K562 (cell line): Measurements from ENCODE around the gene HINT2. TPM values are rescaled to one million over a fixed set of nuclear protein-coding genes. Genes with fewer than 3 reads are reported as not detected.

Experiments used
- ATAC-seq: fragments of 200-7000 bp; cut with Tn5 transposase; 3 replicates; pipeline ENCODE4 v1.9.1; 2020; ENCODE audit warnings: moderate library complexity
- BruUV-seq: library from RNA; stranded (reverse); fragments of 400-500 nt; replicated peaks from 2 replicates; lab custom pipeline; 2021; lab: Mats Ljungman, UMichigan
- CTCF ChIA-PET: fragments of 300-600 bp; formaldehyde crosslinking; extraction: SDS; loops from one replicate; lab custom pipeline; 2021; ENCODE audit warnings: low intra/inter-chr PET ratio; lab: Yijun Ruan, JAX
- POLR2A ChIA-PET: fragments of 300-600, 350-650 bp; sonication (Branson Sonifier 250); formaldehyde crosslinking; extraction: SDS; loops from one replicate; lab custom pipeline; 2021; ENCODE audit warnings: antibody characterized with exemption, inconsistent platforms; lab: Yijun Ruan, JAX
- DNase-seq, 4 experiments: peaks; one replicate each; pipeline versions ENCODE4 v3.0.0 to v3.0.0-alpha.2; 2011 to 2018; ENCODE audit warnings: low spot score in 3 of 4, mixed read lengths in 3 of 4; ENCODE audit errors: extremely low read depth in 1 of 4
- FAIRE-seq: peaks from 2 replicates; lab custom pipeline; 2011; peaks lifted over from hg19 to GRCh38; lab: Jason Lieb, UNC
- H2AFZ ChIP-seq: 2 replicates; pipeline ENCODE4 v1.6.0; 2011; ENCODE audit warnings: low read depth, low read length, control low read depth, inconsistent platforms
- H3K27ac ChIP-seq: fragments of 200-600 bp; 3 replicates; pipeline ENCODE4 v1.8.0; 2011; ENCODE audit warnings: low read depth, mild to moderate bottlenecking, control low read depth, inconsistent platforms, low read length, moderate library complexity, mixed read lengths; ENCODE audit errors: extremely low read depth
- H3K27me3 ChIP-seq, 2 experiments: fragments of 300-600 bp in 1 of 2; 2 replicates in 1 of 2; 3 replicates in 1 of 2; pipeline versions ENCODE4 v1.6.0 to v1.8.0; 2011; ENCODE audit warnings: inconsistent platforms in 2 of 2, low read length in 2 of 2, mild to moderate bottlenecking in 1 of 2, mixed read lengths in 1 of 2, moderate library complexity in 1 of 2; ENCODE audit not compliant: control insufficient read depth in 2 of 2, insufficient read depth in 2 of 2
- H3K36me3 ChIP-seq: fragments of 300-600 bp; 3 replicates; pipeline ENCODE4 v1.8.0; 2011; ENCODE audit warnings: mild to moderate bottlenecking, low read length, inconsistent platforms; ENCODE audit not compliant: control insufficient read depth, insufficient read depth
- H3K4me1 ChIP-seq, 2 experiments: fragments of 200-600 bp in 1 of 2; replicated peaks in 1 of 2; 2 replicates in 1 of 2; 3 replicates in 1 of 2; pipeline versions ENCODE4 v1.5.1 to v1.8.0; 2011; ENCODE audit warnings: inconsistent platforms in 2 of 2, low read length in 2 of 2, mild to moderate bottlenecking in 1 of 2, mixed read lengths in 1 of 2, moderate library complexity in 1 of 2; ENCODE audit not compliant: control insufficient read depth in 2 of 2, insufficient read depth in 2 of 2
- H3K4me2 ChIP-seq: 2 replicates; pipeline ENCODE4 v1.6.1; 2011; ENCODE audit warnings: low read length, control low read depth, inconsistent platforms, mixed read lengths; ENCODE audit not compliant: insufficient read depth
- H3K4me3 ChIP-seq: fragments of 200-600 bp; sonication (generic), shearing (Covaris generic); 2 replicates; pipeline ENCODE4 v1.5.1; 2016; ENCODE audit warnings: control low read depth, inconsistent platforms
- H3K79me2 ChIP-seq: fragments of 200-600 bp; 3 replicates; pipeline ENCODE4 v1.8.0; 2011; ENCODE audit warnings: low read length, inconsistent platforms; ENCODE audit not compliant: control insufficient read depth, insufficient read depth
- H3K9ac ChIP-seq, 2 experiments: 2 replicates each; pipeline versions ENCODE4 v1.6.0 to v1.6.1; 2011; ENCODE audit warnings: low read depth in 2 of 2, low read length in 2 of 2, control low read depth in 1 of 2, inconsistent platforms in 1 of 2, mild to moderate bottlenecking in 1 of 2, mixed read lengths in 1 of 2; ENCODE audit not compliant: insufficient read depth in 1 of 2
- H3K9me1 ChIP-seq: one replicate; pipeline ENCODE4 v1.6.0; 2011; ENCODE audit warnings: inconsistent platforms, mild to moderate bottlenecking, low read length, moderate library complexity; ENCODE audit not compliant: control insufficient read depth, insufficient read depth
- H3K9me3 ChIP-seq: replicated peaks from 2 replicates; pipeline ENCODE4 v1.5.1; 2011; ENCODE audit warnings: low read depth, low read length, inconsistent platforms; ENCODE audit not compliant: control insufficient read depth, insufficient read depth
- H4K20me1 ChIP-seq: replicated peaks from 2 replicates; pipeline ENCODE4 v1.6.1; 2011; ENCODE audit warnings: low read length, inconsistent platforms, mixed read lengths; ENCODE audit not compliant: control insufficient read depth, insufficient read depth
- CHCHD3 ChIP-seq: fragments of 250-450 bp; sonication (Bioruptor Pico); IDR thresholded peaks from 2 replicates; pipeline ENCODE4 v2.1.2; 2022; ENCODE audit warnings: mild to moderate bottlenecking
- FOXP1 ChIP-seq: sonication (generic); formaldehyde crosslinking; IDR thresholded peaks from 2 replicates; pipeline ENCODE4 v1.8.0; 2022; ENCODE audit warnings: mild to moderate bottlenecking, missing genetic modification reagents
- KAT7 ChIP-seq: sonication (generic); formaldehyde crosslinking; IDR thresholded peaks from 2 replicates; pipeline ENCODE4 v1.8.0; 2022; ENCODE audit warnings: missing genetic modification reagents, mild to moderate bottlenecking, borderline replicate concordance
- RBM25 ChIP-seq: fragments of 200-400 bp; formaldehyde crosslinking; IDR thresholded peaks from 2 replicates; pipeline ENCODE4 v1.6.1; 2018; ENCODE audit warnings: low read length, low read depth, moderate library complexity; ENCODE audit not compliant: severe bottlenecking
- ZNF146 ChIP-seq: IDR thresholded peaks from one replicate; pipeline ENCODE4 v1.6.1; 2018; ENCODE audit warnings: missing compliant biosample characterization; ENCODE audit not compliant: unreplicated experiment
- in situ Hi-C: fragments of 300-500 bp; cut with MboI; formaldehyde crosslinking; loops from 4 replicates; pipeline ENCODE4 v1.15.0; 2018; ENCODE audit warnings: inconsistent platforms, mixed read lengths
- intact Hi-C: fragments of 100-400 bp; cut with micrococcal nuclease; formaldehyde crosslinking; loops from 2 replicates; pipeline ENCODE4 v1.14.2; 2022
- polyA plus RNA-seq, 8 experiments: library from polyadenylated mRNA; depleted of rRNA in 4 of 8; stranded (reverse) in 5 of 8; unstranded in 3 of 8; fragments of >200 nt; fragmentation: Nextera tagmentation in 2 of 8; fragmentation: Illumina TruSeq in 1 of 8; extraction: Ambion mirVana in 2 of 8; extraction: Trizol in 1 of 8; gene quantifications; 2 replicates each; pipeline versions ENCODE4 v1.2.1 to v1.2.3, GENCODE V29; 2011 to 2014; ENCODE audit warnings: inconsistent platforms in 1 of 8, missing spikeins in 1 of 8
- total RNA-seq, 7 experiments: library from RNA; depleted of rRNA in 6 of 7; stranded (reverse); fragments of >200 nt in 6 of 7; fragmentation: Illumina TruSeq in 2 of 7; extraction: Trizol in 2 of 7; gene quantifications; 2 replicates each; pipeline versions ENCODE4 v1.2.1 to v1.2.3, GENCODE V29; 2011 to 2021; ENCODE audit warnings: low replicate concordance in 1 of 7
- TF ChIP-seq, protein P1 (sequence below): fragments of 200-600 bp; sonication (generic); IDR thresholded peaks from one replicate; pipeline ENCODE4 v1.6.1; 2012; ENCODE audit warnings: mild to moderate bottlenecking, low read depth, low read length, inconsistent platforms
- TF ChIP-seq, protein P2 (sequence below): sonication (generic); formaldehyde crosslinking; IDR thresholded peaks from 2 replicates; pipeline ENCODE4 v1.8.0; 2023; ENCODE audit warnings: mild to moderate bottlenecking, missing genetic modification reagents

HINT2 gene
- total and polyA plus RNA-seq, 9 of the 15 experiments (the other 6 are each of a cell fraction or from before 2014, with no cell fraction given), result 5.6 to 44.1 (median 27.9) TPM

DNA sequence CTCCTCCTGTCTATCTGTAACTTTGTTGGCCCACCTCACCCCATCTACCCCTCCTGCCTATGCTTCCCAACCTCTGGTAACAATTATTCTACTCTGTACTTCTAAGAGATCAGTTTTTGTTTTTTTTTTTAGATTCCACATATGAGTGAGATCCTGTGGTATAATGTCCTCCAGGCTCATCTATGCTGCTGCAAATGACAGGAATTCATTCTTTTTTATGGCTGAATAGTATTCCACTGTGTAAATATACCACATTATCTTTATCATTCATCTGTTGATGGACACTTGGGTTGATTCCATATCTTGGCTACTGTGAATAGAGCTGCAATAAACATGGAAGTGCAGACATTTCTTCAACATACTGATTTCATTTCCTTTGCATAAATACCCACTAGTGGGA lies 31.4 kb downstream of the HINT2 start:
- peak; percentile 11 for FAIRE-seq
- Histone ChIP-seq H3K27me3 (no peaks in the 10 kb centered on the region), H3K4me3 (no peak overlapping the region), H4K20me1 (no peaks in the 10 kb centered on the region), H3K9ac (no peak overlapping the region), H3K79me2 (no peaks in the 10 kb centered on the region), H3K4me2 (no peak overlapping the region), H2AFZ (no peak overlapping the region), H3K4me1 (no peaks in the 10 kb centered on the region), H3K9me1 (no peaks in the 10 kb centered on the region), H3K36me3 (peaks cover 22% of the 10 kb centered on the region; the same call in 2 of the 3 replicates), H3K27ac (no peak overlapping the region), H3K9me3 (no peaks in the 10 kb centered on the region)
- no peak for DNase-seq
- CTCF ChIA-PET, result no interaction called here
- intact Hi-C loops, result no loop called here
- POLR2A ChIA-PET, result no interaction called here
- no TSS peak for BruUV-seq
- ATAC-seq, result no peak
- in situ Hi-C loops, result no loop called here
- TF ChIP-seq RBM25, result peak; percentile 44
- no peak for TF ChIP-seq KAT7 (CRISPR knock-in tag)
- TF ChIP-seq ZNF146 (CRISPR knock-in tag), result peak; percentile 63
- no peak for TF ChIP-seq FOXP1 (CRISPR knock-in tag)
- TF ChIP-seq, protein P1, sequence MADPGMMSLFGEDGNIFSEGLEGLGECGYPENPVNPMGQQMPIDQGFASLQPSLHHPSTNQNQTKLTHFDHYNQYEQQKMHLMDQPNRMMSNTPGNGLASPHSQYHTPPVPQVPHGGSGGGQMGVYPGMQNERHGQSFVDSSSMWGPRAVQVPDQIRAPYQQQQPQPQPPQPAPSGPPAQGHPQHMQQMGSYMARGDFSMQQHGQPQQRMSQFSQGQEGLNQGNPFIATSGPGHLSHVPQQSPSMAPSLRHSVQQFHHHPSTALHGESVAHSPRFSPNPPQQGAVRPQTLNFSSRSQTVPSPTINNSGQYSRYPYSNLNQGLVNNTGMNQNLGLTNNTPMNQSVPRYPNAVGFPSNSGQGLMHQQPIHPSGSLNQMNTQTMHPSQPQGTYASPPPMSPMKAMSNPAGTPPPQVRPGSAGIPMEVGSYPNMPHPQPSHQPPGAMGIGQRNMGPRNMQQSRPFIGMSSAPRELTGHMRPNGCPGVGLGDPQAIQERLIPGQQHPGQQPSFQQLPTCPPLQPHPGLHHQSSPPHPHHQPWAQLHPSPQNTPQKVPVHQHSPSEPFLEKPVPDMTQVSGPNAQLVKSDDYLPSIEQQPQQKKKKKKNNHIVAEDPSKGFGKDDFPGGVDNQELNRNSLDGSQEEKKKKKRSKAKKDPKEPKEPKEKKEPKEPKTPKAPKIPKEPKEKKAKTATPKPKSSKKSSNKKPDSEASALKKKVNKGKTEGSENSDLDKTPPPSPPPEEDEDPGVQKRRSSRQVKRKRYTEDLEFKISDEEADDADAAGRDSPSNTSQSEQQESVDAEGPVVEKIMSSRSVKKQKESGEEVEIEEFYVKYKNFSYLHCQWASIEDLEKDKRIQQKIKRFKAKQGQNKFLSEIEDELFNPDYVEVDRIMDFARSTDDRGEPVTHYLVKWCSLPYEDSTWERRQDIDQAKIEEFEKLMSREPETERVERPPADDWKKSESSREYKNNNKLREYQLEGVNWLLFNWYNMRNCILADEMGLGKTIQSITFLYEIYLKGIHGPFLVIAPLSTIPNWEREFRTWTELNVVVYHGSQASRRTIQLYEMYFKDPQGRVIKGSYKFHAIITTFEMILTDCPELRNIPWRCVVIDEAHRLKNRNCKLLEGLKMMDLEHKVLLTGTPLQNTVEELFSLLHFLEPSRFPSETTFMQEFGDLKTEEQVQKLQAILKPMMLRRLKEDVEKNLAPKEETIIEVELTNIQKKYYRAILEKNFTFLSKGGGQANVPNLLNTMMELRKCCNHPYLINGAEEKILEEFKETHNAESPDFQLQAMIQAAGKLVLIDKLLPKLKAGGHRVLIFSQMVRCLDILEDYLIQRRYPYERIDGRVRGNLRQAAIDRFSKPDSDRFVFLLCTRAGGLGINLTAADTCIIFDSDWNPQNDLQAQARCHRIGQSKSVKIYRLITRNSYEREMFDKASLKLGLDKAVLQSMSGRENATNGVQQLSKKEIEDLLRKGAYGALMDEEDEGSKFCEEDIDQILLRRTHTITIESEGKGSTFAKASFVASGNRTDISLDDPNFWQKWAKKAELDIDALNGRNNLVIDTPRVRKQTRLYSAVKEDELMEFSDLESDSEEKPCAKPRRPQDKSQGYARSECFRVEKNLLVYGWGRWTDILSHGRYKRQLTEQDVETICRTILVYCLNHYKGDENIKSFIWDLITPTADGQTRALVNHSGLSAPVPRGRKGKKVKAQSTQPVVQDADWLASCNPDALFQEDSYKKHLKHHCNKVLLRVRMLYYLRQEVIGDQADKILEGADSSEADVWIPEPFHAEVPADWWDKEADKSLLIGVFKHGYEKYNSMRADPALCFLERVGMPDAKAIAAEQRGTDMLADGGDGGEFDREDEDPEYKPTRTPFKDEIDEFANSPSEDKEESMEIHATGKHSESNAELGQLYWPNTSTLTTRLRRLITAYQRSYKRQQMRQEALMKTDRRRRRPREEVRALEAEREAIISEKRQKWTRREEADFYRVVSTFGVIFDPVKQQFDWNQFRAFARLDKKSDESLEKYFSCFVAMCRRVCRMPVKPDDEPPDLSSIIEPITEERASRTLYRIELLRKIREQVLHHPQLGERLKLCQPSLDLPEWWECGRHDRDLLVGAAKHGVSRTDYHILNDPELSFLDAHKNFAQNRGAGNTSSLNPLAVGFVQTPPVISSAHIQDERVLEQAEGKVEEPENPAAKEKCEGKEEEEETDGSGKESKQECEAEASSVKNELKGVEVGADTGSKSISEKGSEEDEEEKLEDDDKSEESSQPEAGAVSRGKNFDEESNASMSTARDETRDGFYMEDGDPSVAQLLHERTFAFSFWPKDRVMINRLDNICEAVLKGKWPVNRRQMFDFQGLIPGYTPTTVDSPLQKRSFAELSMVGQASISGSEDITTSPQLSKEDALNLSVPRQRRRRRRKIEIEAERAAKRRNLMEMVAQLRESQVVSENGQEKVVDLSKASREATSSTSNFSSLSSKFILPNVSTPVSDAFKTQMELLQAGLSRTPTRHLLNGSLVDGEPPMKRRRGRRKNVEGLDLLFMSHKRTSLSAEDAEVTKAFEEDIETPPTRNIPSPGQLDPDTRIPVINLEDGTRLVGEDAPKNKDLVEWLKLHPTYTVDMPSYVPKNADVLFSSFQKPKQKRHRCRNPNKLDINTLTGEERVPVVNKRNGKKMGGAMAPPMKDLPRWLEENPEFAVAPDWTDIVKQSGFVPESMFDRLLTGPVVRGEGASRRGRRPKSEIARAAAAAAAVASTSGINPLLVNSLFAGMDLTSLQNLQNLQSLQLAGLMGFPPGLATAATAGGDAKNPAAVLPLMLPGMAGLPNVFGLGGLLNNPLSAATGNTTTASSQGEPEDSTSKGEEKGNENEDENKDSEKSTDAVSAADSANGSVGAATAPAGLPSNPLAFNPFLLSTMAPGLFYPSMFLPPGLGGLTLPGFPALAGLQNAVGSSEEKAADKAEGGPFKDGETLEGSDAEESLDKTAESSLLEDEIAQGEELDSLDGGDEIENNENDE, result no peak
- TF ChIP-seq CHCHD3 (CRISPR knock-in tag), result no peak
- TF ChIP-seq, protein P2, sequence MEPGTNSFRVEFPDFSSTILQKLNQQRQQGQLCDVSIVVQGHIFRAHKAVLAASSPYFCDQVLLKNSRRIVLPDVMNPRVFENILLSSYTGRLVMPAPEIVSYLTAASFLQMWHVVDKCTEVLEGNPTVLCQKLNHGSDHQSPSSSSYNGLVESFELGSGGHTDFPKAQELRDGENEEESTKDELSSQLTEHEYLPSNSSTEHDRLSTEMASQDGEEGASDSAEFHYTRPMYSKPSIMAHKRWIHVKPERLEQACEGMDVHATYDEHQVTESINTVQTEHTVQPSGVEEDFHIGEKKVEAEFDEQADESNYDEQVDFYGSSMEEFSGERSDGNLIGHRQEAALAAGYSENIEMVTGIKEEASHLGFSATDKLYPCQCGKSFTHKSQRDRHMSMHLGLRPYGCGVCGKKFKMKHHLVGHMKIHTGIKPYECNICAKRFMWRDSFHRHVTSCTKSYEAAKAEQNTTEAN (CRISPR knock-in tag), result no peak
